LNCaP clone FGC (cell line): ENCODE measurements around the gene MRGPRX1.
"Not testable (repeated sequence)": the region's sequence is repeated elsewhere in the genome, so short reads cannot be mapped to it uniquely, and the experiment has no call there.

ENCODE experiments used
- DNase-seq: peaks from one replicate; pipeline ENCODE4 v3.0.0-alpha.2; 2011; ENCODE audit warnings: low read depth
- H3K4me3 ChIP-seq: 2 replicates; pipeline ENCODE4 v1.5.1; 2011; ENCODE audit warnings: mild to moderate bottlenecking, low read depth, low read length, control low read depth
- TF ChIP-seq, protein P1 (sequence below): IDR thresholded peaks from 2 replicates; pipeline ENCODE4 v1.5.1; 2012; ENCODE audit warnings: mild to moderate bottlenecking; ENCODE audit not compliant: control insufficient read depth, insufficient read depth; ENCODE audit errors: extremely low read depth

The MRGPRX1 gene

GRCh38 chr11:18907391-18907790 is 31.8 kb downstream of the MRGPRX1 start:
- DNase-seq, result no peak
- no peak overlapping the region for H3K4me3 ChIP-seq

GRCh38 chr11:18900637-18901036 is 38.6 kb downstream of the MRGPRX1 start:
- not testable (repeated sequence) for DNase-seq, H3K4me3 ChIP-seq

More at GRCh38 chr11:18907391-18907790, 31.8 kb downstream of the MRGPRX1 start:
- TF ChIP-seq, protein P1, sequence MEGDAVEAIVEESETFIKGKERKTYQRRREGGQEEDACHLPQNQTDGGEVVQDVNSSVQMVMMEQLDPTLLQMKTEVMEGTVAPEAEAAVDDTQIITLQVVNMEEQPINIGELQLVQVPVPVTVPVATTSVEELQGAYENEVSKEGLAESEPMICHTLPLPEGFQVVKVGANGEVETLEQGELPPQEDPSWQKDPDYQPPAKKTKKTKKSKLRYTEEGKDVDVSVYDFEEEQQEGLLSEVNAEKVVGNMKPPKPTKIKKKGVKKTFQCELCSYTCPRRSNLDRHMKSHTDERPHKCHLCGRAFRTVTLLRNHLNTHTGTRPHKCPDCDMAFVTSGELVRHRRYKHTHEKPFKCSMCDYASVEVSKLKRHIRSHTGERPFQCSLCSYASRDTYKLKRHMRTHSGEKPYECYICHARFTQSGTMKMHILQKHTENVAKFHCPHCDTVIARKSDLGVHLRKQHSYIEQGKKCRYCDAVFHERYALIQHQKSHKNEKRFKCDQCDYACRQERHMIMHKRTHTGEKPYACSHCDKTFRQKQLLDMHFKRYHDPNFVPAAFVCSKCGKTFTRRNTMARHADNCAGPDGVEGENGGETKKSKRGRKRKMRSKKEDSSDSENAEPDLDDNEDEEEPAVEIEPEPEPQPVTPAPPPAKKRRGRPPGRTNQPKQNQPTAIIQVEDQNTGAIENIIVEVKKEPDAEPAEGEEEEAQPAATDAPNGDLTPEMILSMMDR, result no peak

DNA sequence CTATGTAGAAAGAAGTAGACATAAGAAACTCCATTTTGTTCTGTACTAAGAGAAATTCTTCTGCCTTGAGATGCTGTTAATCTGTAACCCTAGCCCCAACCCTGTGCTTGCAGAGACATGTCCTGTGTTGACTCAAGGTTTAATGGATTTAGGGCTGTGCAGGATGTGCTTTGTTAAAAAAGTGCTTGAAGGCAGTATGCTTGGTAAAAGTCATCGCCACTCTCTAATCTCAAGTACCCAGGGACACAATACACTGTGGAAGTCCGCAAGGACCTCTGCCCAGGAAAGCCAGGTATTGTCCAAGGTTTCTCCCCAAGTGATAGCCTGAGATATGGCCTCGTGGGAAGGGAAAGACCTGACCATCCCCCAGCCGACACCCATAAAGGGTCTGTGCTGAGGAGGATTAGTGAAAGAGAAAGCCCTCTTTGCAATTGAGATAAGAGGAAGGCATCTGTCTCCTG is 39.0 kb downstream of the MRGPRX1 start:
- not testable (repeated sequence) for H3K4me3 ChIP-seq, DNase-seq

DNA sequence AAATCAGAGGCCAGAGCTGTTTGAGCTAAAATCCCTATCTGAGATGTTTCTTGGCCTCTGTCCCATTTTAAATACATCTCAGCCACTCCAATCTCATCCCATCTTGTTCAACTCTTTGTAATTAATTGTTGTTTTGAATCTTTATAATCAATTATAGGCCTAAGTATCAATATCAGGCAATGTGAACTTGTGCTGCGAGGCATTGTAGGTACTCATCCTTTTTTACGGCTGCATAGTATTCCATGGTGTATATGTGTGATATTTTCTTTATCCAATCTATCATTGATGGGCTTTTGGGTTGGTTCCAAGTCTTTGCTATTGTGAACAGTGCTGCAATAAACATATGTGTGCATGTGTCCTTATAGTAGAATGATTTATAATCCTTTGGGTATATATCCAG is 47.5 kb downstream of the MRGPRX1 start:
- not testable (repeated sequence) for H3K4me3 ChIP-seq, DNase-seq

DNA sequence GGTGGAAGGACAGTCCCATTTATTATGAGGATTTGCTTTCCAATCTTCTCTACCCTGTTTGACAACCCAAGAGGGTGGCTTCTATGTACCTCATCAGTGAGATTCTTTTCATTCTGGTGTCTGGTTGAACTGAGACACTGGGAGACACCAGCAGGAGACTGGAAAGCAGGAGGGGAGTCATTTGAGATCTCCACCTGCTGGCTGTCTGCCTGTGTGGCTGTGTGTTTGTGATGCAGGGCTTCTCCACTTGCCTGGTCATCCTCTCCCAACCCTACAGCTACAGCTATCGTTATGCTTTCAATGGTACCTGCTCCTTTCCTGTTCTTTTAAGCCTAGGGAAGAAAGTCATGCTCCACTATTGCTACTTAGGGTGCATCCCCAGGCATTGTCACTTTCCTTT is 48.6 kb downstream of the MRGPRX1 start:
- no peak overlapping the region for H3K4me3 ChIP-seq
- no peak for DNase-seq
- TF ChIP-seq, protein P1, result no peak
